NCI-H82 (cell line): ENCODE data around the gene PHRF1.
"Not testable (repeated sequence)": the region's sequence is repeated elsewhere in the genome, so short reads cannot be mapped to it uniquely, and the experiment has no call there.

Experiments used
- DNase-seq: peaks from one replicate; lab custom pipeline; 2025; lab: John Stamatoyannopoulos, UW

Gene PHRF1

GRCh38 chr11:654444-654843 lies 78.2 kb downstream of the PHRF1 start:
- not testable (repeated sequence) for DNase-seq

GRCh38 chr11:655036-655726 lies 78.9 kb downstream of the PHRF1 start:
- no peak for DNase-seq

GRCh38 chr11:656426-656825 lies 80.2 kb downstream of the PHRF1 start:
- DNase-seq: no peak

- DNase-seq: no peak
These were observed 80.6 kb downstream of the PHRF1 start for GRCh38 chr11:656866-657265.

- no peak for DNase-seq
These were observed 81.4 kb downstream of the PHRF1 start for GRCh38 chr11:657691-658126.

GRCh38 chr11:659532-660085 lies 83.3 kb downstream of the PHRF1 start:
- DNase-seq: no peak

GRCh38 chr11:660281-660680 lies 84.0 kb downstream of the PHRF1 start:
- DNase-seq: no peak

- no peak for DNase-seq
These were observed 84.6 kb downstream of the PHRF1 start for GRCh38 chr11:660681-661444.
